ENCODE data around the gene TEKT2. TPM values are rescaled to one million over a fixed set of nuclear protein-coding genes. Genes with fewer than 3 reads are reported as not detected.

Gene TEKT2
- total and polyA plus RNA-seq, 2 of the 8 experiments (the other 6 are each of a cell fraction or from before 2014, with no cell fraction given): 1.6 to 1.7 TPM

- no peak for TF ChIP-seq CHD7 (IDR thresholded peaks at IDR 0.05; ENCODE audit: insufficient replicate concordance, low read length)
Observed at GRCh38 chr1:36114371-36114770, 30.5 kb downstream of the TEKT2 start (continued).
